Activated CD8-positive, alpha-beta memory T cell treated with anti-CD3 and anti-CD28 coated beads, Interleukin-2, amount 50 U/mL, for 48 hours (primary cell): ENCODE results near the gene PI4K2A.
"Not testable (repeated sequence)": the region's sequence is repeated elsewhere in the genome, so short reads cannot be mapped to it uniquely, and the experiment has no call there.

Experiments used
- DNase-seq: peaks from one replicate; pipeline ENCODE4 v3.0.0-alpha.2; 2020

The PI4K2A gene

DNA sequence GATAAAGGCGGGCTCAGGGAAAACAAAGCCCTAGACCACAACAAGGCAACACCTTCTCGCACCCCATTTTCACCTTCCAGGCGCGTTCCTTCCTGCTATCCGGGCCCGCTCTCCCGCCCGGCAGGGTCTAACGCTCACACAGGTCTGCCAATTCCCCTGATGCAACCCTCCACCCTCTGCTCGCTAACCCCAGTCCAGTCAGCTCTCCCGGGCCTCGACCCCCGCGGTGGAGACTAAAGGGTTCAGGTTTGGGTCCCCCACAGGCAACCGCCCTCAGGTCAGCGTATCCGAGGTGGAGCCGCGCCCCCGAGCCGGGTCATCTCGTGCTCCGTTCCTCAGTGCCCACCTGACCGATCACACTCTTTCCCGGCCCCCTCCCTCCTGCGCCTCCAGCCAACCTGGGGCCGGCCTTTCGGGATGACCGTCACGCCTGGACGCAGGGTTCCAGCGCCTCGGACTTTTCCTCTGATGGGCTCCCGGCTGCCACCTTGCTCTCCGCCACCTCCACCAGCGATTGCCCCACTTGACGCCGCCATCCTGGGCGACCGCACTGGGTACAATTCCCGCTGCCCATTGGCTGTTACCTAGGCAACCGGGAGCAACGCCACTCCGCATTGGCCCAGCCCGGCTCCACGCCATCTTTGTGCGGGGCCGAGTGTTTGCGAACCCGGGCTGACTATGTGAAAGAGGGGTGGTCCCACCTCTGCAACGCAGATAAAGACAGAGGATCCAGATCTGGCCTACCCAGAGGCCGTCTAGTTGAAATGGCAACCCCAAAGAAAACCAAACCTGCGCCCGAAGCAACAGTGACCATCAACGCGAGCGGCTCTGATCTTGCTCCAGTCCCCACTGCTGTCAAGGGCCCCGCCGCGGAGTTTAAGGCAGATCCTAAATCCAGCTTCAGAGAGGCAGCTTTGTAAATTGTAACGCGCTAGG, 7.3 kb upstream of the PI4K2A start, which contains the start of gene MORN4:
TSS of gene MORN4 (minus strand) at position 552 of the 936 bp plus-strand sequence. CDS start 13,847 bp downstream, outside the sequence.
- DNase-seq, result peak; percentile 94

GRCh38 chr10:97633921-97634320, 6.5 kb upstream of the PI4K2A start:
- DNase-seq, result peak; percentile 56

DNA sequence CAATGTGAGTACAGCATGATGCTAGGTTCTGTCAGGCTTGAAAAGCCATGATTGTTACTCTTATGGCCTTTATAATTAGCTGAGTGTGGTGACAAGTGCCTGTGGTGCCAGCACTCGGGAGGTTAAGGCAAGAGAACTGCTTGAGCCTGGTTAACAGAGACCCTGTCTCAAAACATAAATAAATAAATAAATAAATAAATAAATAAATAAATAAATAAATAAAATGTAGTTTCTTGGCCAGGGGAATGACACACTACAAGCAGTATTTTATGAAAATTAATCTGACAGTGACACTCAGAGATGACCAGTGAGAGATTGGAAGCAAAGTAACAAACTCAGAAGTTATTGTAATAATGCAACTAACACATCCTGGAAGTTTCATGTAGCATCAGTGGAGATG, 4.9 kb upstream of the PI4K2A start:
- no peak for DNase-seq

- not testable (repeated sequence) for DNase-seq
Observed at GRCh38 chr10:97639090-97639489, 1.4 kb upstream of the PI4K2A start.

GRCh38 chr10:97640868-97641811, 669 bp downstream of the PI4K2A start:
- DNase-seq, result peak; percentile 65

GRCh38 chr10:97642471-97643159, 2.1 kb downstream of the PI4K2A start:
- DNase-seq, result not testable (repeated sequence)

DNA sequence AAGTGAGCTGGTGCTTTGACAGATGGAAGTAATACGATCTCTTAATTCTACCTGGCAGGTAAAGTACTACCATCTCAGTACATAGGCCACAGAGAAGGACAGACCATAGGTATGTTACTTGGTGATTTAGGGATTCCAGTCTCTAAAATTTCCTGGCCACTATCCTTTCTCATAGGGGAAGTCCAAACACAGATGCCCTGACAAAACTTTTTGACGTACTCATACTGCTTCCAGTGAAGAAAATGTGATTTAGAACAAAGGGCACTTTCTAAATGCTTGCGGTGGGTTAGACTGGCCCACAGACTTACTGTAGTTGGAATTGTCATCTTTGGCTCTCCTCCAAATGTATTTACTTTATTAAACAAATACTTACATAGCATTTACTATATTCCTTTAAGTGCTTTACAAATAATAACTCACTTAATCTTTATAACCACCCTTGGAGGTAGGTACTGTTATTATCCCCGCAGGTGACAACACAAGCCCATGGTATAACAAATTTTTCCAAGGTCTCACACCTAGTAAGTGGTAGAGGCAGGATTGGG, 3.0 kb downstream of the PI4K2A start:
- DNase-seq, result no peak

- DNase-seq, result no peak
Observed at GRCh38 chr10:97644936-97645335, 4.5 kb downstream of the PI4K2A start.

- no peak for DNase-seq
Observed at GRCh38 chr10:97647556-97647955, 7.1 kb downstream of the PI4K2A start.

DNA sequence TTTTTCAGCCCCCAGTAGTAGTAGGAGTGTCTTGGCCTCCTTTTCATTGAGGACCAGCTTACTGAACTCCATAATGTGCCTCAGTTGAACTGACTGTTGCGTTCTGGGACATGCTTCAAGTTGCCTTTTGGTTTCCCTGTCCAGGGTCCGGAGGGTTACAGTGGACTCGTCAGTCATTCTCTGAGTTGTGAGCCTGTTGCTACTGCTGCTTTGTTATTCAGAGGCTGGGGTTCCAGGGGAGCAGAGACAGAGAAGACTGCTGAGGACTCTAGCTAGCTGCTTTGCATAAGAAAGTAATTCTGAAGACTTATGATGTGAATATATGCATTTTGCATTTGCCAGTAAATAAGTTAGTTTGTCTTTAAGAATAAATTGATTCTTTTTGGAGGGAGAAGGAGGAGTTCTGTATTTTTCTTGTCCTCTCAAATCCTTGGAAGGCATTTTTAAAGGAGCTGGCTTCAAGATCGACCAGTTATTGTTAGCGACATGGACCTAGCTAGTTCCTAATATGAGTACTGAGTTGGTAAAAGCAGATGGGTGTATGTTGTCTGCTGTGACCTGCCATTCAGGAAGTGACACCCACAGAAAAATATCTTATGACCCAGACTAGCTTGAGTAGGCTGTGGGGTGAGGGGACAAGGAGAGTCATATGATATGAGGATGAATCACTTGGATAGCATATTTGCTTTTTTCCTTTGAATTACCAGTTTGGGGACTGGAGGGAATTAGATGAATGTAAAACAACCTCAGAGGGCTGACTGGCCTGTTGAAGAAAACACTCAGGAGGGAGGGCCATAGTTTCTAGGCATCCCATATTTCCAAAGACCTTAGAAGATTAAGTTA, 8.3 kb downstream of the PI4K2A start:
- no peak for DNase-seq

GRCh38 chr10:97649405-97649750, 8.9 kb downstream of the PI4K2A start:
- not testable (repeated sequence) for DNase-seq

GRCh38 chr10:97650726-97651125, 10.3 kb downstream of the PI4K2A start:
- no peak for DNase-seq

GRCh38 chr10:97651773-97652172, 11.3 kb downstream of the PI4K2A start:
- no peak for DNase-seq

- DNase-seq, result no peak
Observed at GRCh38 chr10:97656777-97657176, 16.3 kb downstream of the PI4K2A start.

- DNase-seq, result no peak
Observed at GRCh38 chr10:97659589-97659988, 19.1 kb downstream of the PI4K2A start.

- DNase-seq, result no peak
Observed at GRCh38 chr10:97664282-97664850, 23.9 kb downstream of the PI4K2A start.

DNA sequence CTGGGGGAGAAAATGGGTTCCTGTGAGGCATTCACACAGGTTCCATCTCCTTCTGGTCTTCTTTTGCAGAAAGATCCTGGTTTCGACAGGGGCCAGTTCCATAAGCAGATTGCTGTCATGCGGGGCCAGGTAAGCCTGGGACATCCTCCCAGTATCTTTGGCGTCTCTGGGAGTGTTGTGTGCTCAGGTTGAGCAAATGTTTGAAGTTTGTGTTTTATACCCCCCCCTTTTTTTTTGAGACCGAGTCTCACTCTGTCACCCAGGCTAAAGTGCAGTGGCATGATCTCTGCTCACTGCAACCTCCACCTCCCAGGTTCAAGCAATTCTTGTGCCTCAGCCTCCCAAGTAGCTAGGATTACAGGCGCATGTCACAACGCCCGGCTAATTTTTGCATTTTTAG, 26.5 kb downstream of the PI4K2A start:
- DNase-seq, result no peak

DNA sequence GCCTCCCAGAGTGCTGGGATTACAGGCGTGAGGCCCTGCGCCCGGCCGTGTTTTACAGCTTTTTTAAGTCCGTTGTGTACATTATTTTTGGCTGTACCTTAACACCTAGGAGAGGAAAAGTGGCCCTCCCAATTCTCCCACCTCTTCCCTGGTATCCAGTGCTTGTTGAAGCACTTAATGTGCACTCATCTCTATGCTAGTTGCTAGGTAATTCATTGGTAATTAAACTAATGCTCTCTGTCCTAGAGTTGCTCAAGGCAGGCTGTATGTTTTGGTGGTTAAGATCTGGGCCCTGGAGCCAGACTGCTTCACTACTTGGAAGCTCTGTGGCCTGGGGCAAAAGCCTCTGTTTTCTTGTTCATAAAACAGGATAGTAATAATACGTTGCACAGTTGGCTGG, 27.0 kb downstream of the PI4K2A start:
- DNase-seq, result no peak

GRCh38 chr10:97669571-97669970, 29.1 kb downstream of the PI4K2A start:
- no peak for DNase-seq

- DNase-seq, result no peak
Observed at GRCh38 chr10:97673736-97674525, 33.5 kb downstream of the PI4K2A start.
